Middle frontal gyrus (tissue), 1 donor: ENCODE results near the gene INPP1.
"Not testable (repeated sequence)": the region's sequence is repeated elsewhere in the genome, so short reads cannot be mapped to it uniquely, and the experiment has no call there.

Experiments used
- DNase-seq: peaks from one replicate; pipeline ENCODE4 v3.0.0-alpha.2; 2015; ENCODE audit warnings: low spot score; ENCODE audit errors: extremely low spot score

The INPP1 gene

DNA sequence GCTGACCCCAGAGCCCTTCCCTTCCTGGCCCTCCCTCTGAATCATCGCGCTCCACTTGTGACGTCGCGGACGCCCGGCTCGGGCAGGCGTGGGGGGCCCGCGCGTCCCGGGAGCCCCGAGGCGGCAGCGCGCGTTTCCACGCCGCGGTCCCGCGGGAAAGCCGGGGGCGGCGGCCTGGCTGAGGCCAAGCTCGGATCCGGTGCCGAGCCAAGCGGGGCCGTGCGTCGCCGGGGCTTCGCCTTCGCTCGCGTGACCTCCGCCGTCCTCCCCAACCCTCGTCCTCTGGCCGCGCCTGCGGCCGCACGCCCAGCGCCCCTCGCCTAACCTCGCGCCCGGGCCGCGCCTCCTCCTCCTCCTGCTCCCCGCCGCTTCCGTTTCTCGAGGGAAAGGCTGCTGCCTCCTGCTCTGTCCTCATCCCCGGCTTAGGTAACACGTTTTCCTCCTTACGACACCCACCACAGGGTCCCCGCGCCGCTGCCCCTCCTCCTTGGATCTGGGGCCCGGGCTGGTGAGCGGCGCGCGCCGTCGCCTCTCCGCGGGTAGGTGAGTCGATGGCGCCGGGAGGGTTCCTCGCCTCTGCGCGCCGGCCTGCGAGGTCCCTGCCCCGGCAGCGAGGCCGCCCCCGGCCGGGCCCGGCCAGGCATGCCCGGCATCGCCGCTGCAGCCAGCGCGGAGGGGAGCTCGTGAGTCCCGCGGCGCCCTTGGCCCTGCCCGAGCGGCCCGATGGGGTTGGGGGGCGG is at the start of gene INPP1:
TSS of gene INPP1 (plus strand) at position 54 of the 740 bp plus-strand sequence. CDS start 16,514 bp downstream, outside the sequence.
- DNase-seq, result no peak

- DNase-seq, result not testable (repeated sequence)
These were observed 45.5 kb upstream of the INPP1 start for GRCh38 chr2:190297880-190298279.

- DNase-seq, result no peak
These were observed 42.4 kb upstream of the INPP1 start for GRCh38 chr2:190301032-190301431.

DNA sequence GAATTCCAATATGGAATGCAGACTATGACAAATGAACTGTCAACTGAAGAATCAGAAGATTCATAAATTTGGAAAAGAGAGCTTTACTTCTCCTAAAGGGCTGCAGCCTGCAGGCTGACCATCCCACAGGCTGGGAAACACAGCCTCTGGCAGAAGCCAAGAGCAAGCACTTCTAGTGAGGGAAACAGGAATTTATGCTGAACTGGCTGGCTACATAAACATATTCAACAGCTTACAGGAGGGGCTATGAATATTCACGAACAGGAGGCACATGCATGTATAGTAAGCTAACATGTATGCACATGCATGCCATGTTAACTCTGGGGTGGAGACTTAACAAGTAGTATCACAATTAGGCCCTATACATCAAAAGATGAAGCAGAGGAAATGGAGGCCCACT is 41.3 kb upstream of the INPP1 start:
- DNase-seq, result no peak

DNA sequence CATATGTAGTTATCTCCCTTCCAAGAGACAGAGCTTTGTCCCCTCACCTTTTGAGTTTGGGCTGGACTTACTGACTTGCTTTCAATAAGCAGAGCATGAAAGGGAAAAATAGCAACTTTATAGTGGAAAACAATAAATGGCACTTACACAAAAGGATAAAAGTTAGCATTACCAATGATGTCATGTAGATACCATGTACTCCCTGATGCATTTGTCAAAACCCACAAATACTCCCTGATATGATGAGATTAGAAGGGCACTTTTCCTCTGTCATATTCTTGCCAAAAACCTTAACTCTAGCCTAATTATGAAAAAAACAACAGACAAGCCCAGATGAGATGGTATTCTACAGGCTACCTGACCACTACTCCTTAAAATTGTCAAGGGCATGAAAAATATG is 39.7 kb upstream of the INPP1 start:
- no peak for DNase-seq

DNA sequence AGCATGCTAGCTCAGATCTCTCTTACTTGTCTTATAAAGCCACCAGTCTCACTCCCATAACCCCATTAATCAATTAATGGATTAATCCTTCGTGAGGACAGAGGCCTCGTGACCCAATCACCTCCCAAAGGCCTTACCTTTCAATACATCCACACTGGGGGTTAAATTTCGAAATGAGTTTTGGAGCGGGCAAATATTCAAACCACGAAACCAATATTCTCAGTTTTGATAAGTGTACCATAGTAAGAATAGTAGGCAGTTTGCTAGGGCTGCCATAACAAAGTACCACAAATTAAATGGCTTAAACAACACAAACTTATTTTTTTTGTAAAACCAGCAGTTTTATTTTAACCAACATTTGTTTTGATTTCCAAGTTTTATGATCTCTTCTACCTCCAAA is 39.0 kb upstream of the INPP1 start:
- no peak for DNase-seq

- DNase-seq, result no peak
These were observed 35.4 kb upstream of the INPP1 start for GRCh38 chr2:190308031-190308430.

- DNase-seq, result no peak
These were observed 31.3 kb upstream of the INPP1 start for GRCh38 chr2:190311893-190312634.

DNA sequence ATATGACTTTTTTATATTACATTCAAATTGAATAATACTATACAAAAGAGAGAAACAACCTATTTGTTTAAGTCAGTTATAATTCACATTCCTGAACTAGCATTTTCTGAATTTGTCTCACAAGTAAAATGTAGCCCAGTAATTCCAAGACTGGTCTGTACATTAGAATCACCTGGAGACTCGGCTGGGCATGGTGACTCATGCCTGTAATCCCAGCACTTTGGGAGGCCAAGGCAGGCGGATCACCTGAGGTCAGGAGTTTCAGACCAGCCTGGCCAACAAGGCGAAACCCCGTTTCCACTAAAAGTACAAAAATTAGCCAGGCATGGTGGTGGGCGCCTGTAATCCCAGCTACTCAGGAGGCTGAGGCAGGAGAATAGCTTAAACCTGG is 30.8 kb upstream of the INPP1 start:
- not testable (repeated sequence) for DNase-seq

DNA sequence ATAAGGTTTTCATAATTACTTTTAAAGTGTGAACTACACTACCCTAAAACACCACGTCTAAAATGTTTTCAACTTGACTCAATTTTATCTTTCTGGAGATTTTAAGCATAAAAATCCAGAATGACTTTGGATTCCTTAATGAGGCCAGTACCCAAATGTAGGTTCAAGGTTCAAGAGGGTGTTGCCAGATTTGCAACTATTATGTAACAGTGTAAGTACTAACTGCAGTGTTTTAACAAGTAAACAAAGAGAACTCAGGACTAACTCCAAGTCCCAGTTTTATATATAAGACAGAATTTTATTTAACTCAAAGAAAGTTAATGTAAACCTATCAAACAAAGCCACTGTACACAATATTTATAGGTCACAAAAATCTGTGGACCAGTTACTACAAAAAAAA is 29.5 kb upstream of the INPP1 start:
- no peak for DNase-seq

DNA sequence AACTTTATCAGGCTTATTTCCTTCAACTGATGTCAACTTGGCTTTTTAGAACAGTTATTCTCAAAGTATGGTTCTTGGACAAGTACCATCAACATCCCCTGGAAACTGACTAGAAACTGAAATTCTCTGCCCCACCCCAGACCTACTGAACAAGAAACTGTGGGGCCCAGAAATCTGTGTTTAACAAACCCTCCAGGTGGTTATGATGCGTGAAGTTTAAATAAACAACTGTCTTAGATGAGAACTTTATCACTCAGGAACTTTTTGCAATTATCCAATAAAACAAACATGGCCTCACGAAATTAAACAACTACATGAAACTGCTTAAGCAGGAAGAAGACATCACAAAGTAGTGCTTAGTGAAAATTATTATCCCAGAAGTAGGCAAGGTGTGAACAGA is 28.1 kb upstream of the INPP1 start:
- DNase-seq, result no peak

DNA sequence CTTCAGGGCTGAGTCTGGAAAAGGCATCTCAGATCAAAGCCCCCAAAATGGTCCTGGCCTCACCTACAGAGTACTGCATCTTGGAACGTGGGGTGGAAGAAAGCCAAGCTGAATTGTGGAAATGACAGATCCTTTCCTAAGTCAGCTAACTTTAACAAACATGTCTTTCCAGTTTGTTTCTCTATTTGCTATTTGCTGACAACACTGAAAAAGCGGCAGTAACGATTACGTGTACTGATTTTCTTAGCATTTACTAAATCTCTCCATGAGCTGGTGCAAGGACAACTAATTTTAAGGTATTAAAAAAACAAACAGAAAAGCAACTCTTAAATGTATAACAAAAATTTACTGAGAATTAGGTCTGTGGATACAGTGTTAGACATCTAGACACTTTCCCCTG is 24.9 kb upstream of the INPP1 start:
- DNase-seq, result no peak

- no peak for DNase-seq
These were observed 24.3 kb upstream of the INPP1 start for GRCh38 chr2:190318931-190319554.

- DNase-seq, result peak; percentile 99
These were observed 23.6 kb upstream of the INPP1 start, which contains the start of gene HIBCH for GRCh38 chr2:190319555-190320498. Gene HIBCH, minus strand, starts transcription at chr2:190319826. Its CDS starts 76 bp downstream, at chr2:190319750.

- DNase-seq, result no peak
These were observed 22.7 kb upstream of the INPP1 start for GRCh38 chr2:190320696-190321095.

- DNase-seq, result no peak
These were observed 20.0 kb upstream of the INPP1 start for GRCh38 chr2:190323406-190323805.

DNA sequence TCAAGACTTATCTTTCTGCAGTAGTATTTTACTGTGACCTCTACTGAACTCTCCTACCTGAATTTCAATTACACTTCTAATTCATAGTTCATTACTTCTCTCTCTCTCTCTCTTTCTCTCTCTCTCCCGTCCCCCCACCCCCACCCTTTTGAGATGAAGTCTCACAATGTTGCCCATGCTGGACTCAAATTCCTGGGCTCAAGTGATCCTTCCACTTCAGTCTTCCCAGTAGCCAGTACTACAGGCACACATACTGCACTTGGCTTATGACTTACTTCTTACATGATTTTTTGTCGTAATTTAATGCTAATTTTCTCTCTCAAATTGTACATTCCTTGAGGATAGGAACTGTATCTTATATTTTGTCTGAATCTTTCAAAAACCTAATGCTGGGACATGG is 17.8 kb upstream of the INPP1 start:
- no peak for DNase-seq

DNA sequence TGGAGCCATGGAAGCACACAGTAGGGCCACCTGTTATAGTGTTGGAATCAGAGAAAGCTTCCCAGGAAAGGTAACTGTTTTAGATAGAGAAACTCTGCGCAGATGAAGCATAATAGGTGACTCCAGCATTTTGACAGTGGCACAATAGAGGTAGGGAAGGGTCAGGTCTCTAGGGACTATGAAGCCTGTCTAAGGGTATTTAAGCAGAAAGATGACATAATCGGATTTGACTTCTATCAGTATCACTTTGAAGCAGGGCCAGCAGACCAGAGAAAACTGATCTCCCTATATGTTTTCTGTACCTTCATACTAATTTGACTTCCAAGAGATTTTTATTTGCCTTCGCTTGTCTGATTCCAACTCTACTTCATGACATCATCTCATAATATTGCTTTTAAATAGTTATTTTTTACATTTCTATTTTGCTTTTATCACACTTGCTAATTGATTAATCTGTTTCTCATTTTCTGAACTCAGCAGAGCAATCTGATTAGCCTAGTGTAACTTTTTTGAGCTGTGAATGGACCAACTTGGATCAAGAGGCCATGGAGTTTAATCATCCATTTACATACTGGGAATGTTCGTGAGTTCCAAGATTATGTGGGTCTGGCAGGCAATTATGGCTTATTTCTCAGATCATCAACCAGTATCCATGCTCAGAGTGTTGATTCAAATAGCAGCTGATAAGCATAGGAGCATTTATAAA is 15.4 kb upstream of the INPP1 start:
- no peak for DNase-seq

DNA sequence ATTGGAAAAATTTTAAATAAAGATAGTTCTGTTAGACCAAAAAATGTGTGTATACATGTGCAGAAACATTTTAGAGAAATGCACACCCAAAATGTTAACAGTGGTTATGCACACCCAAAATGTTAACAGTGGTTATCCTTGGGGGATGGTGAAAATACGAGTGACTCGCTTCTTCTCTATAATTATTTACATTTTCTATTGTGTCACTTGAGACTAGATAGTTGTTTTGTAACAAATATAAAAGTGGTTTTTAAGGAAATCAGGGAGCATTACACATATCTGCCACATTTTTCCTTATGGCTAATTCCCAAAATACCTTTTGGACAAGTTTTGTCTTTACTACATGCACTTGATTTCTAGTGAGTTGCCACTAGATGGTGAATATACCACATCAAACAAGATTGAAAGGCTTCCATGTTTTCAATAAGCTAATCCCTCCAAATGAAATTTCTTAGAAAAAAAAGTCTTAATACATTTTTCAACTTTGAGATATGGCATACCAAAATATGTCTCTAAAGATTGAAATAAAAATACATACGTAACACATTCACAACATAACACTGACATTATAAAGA is 14.7 kb upstream of the INPP1 start:
- no peak for DNase-seq

GRCh38 chr2:190333395-190333794 is 10.0 kb upstream of the INPP1 start:
- no peak for DNase-seq
